H9 (cell line): ENCODE results near the gene WHAMM. TPM values are rescaled to one million over a fixed set of nuclear protein-coding genes. Genes with fewer than 3 reads are reported as not detected.

Source experiments
- DNase-seq: peaks from one replicate; pipeline ENCODE4 v3.0.0-alpha.2; 2017
- H2AFZ ChIP-seq: one replicate; pipeline ENCODE4 v1.6.1; 2013; ENCODE audit warnings: mild to moderate bottlenecking, low read length, control low read depth, moderate library complexity
- H2AK5ac ChIP-seq: 2 replicates; pipeline ENCODE4 v1.6.1; 2013; ENCODE audit warnings: low read length, control low read depth, mixed read lengths; ENCODE audit not compliant: insufficient read length
- H2BK120ac ChIP-seq: one replicate; pipeline ENCODE4 v1.6.1; 2013; ENCODE audit warnings: low read depth, mild to moderate bottlenecking, low read length, control low read depth, inconsistent platforms; ENCODE audit not compliant: poor library complexity, severe bottlenecking
- H2BK12ac ChIP-seq: 2 replicates; pipeline ENCODE4 v1.6.1; 2013; ENCODE audit warnings: low read length, control low read depth, mixed read lengths, low read depth; ENCODE audit not compliant: insufficient read length
- H2BK15ac ChIP-seq: 2 replicates; pipeline ENCODE4 v1.6.1; 2013; ENCODE audit warnings: low read depth, low read length, control low read depth
- H2BK20ac ChIP-seq: one replicate; pipeline ENCODE4 v1.6.1; 2013; ENCODE audit warnings: low read depth, mild to moderate bottlenecking, low read length, control low read depth, inconsistent platforms; ENCODE audit not compliant: poor library complexity, severe bottlenecking
- H2BK5ac ChIP-seq: 2 replicates; pipeline ENCODE4 v1.6.1; 2013; ENCODE audit warnings: low read length, control low read depth, mixed read lengths; ENCODE audit not compliant: insufficient read length
- H3K14ac ChIP-seq: 2 replicates; pipeline ENCODE4 v1.6.1; 2013; ENCODE audit warnings: low read length, control low read depth; ENCODE audit not compliant: insufficient read depth
- H3K18ac ChIP-seq: 2 replicates; pipeline ENCODE4 v1.6.1; 2013; ENCODE audit warnings: low read depth, mild to moderate bottlenecking, mixed read lengths, low read length, control low read depth; ENCODE audit not compliant: insufficient read length
- H3K23ac ChIP-seq: 2 replicates; pipeline ENCODE4 v1.6.1; 2013; ENCODE audit warnings: low read length, control low read depth, mixed read lengths, low read depth; ENCODE audit not compliant: insufficient read length
- H3K23me2 ChIP-seq: 2 replicates; pipeline ENCODE4 v1.6.1; 2013; ENCODE audit warnings: low read depth, mild to moderate bottlenecking, mixed read lengths, low read length, control low read depth; ENCODE audit not compliant: insufficient read length, poor library complexity, severe bottlenecking
- H3K27ac ChIP-seq: 2 replicates; pipeline ENCODE4 v1.5.1; 2013; ENCODE audit warnings: low read length, control low read depth, mixed read lengths, low read depth; ENCODE audit not compliant: insufficient read length
- H3K27me3 ChIP-seq: 2 replicates; pipeline ENCODE4 v1.6.1; 2013; ENCODE audit warnings: low read length, control low read depth, inconsistent platforms; ENCODE audit not compliant: insufficient read depth
- H3K4ac ChIP-seq: 2 replicates; pipeline ENCODE4 v1.6.1; 2013; ENCODE audit warnings: low read depth, mild to moderate bottlenecking, control low read depth, inconsistent platforms, low read length, moderate library complexity
- H3K4me1 ChIP-seq: 2 replicates; pipeline ENCODE4 v1.6.1; 2013; ENCODE audit warnings: low read length, control low read depth, inconsistent platforms; ENCODE audit not compliant: insufficient read depth
- H3K4me2 ChIP-seq: 2 replicates; pipeline ENCODE4 v1.6.1; 2013; ENCODE audit warnings: low read length, control low read depth, mixed read lengths; ENCODE audit not compliant: insufficient read length, insufficient read depth
- H3K56ac ChIP-seq: 2 replicates; pipeline ENCODE4 v1.6.1; 2013; ENCODE audit warnings: low read depth, mild to moderate bottlenecking, mixed read lengths, low read length, control low read depth; ENCODE audit not compliant: insufficient read length
- H3K79me1 ChIP-seq: 2 replicates; pipeline ENCODE4 v1.6.1; 2013; ENCODE audit warnings: low read depth, mild to moderate bottlenecking, moderate library complexity, low read length, control low read depth, inconsistent platforms; ENCODE audit not compliant: insufficient read depth, poor library complexity, severe bottlenecking
- H3K79me2 ChIP-seq: 2 replicates; pipeline ENCODE4 v1.6.1; 2013; ENCODE audit warnings: low read length, control low read depth, inconsistent platforms; ENCODE audit not compliant: insufficient read depth
- H3K9ac ChIP-seq: 2 replicates; pipeline ENCODE4 v1.6.1; 2013; ENCODE audit warnings: low read length, control low read depth, mixed read lengths; ENCODE audit not compliant: insufficient read length; ENCODE audit errors: extremely low read depth
- H3K9me3 ChIP-seq: one replicate; pipeline ENCODE4 v1.6.1; 2013; ENCODE audit warnings: low read depth, low read length, inconsistent platforms; ENCODE audit not compliant: control insufficient read depth
- H3T11ph ChIP-seq: one replicate; pipeline ENCODE4 v1.6.1; 2013; ENCODE audit warnings: mild to moderate bottlenecking, low read length, control low read depth, inconsistent platforms
- H4K20me1 ChIP-seq: one replicate; pipeline ENCODE4 v1.6.1; 2013; ENCODE audit not compliant: control insufficient read depth, insufficient read length, insufficient read depth
- H4K5ac ChIP-seq: 2 replicates; pipeline ENCODE4 v1.6.1; 2013; ENCODE audit warnings: low read depth, mild to moderate bottlenecking, mixed read lengths, low read length, control low read depth; ENCODE audit not compliant: insufficient read length
- H4K8ac ChIP-seq: replicated peaks from 2 replicates; pipeline ENCODE4 v1.6.1; 2013; ENCODE audit warnings: low read length, control low read depth, mixed read lengths, low read depth; ENCODE audit not compliant: insufficient read length
- H4K91ac ChIP-seq: 2 replicates; pipeline ENCODE4 v1.6.1; 2013; ENCODE audit warnings: low read depth, mild to moderate bottlenecking, moderate library complexity, mixed read lengths, low read length, control low read depth; ENCODE audit not compliant: insufficient read length
- H3K27ac Mint-ChIP-seq, 3 experiments: 2 replicates in 2 of 3; 3 replicates in 1 of 3; pipeline ENCODE4 v1.8.0; 2020 to 2021; ENCODE audit warnings: mixed read lengths in 3 of 3, mild to moderate bottlenecking in 1 of 3, moderate library complexity in 1 of 3
- H3K27me3 Mint-ChIP-seq: 2 replicates; pipeline ENCODE4 v1.8.0; 2021; ENCODE audit warnings: low read depth, mild to moderate bottlenecking, moderate library complexity, mixed read lengths
- H3K36me3 Mint-ChIP-seq, 3 experiments: 2 replicates in 2 of 3; 3 replicates in 1 of 3; pipeline ENCODE4 v1.8.0; 2020 to 2021; ENCODE audit warnings: low read depth in 3 of 3, mixed read lengths in 3 of 3; ENCODE audit not compliant: insufficient read depth in 1 of 3
- H3K4me1 Mint-ChIP-seq, 2 experiments: 2 replicates each; pipeline ENCODE4 v1.8.0; 2020; ENCODE audit warnings: mixed read lengths in 2 of 2
- H3K4me3 Mint-ChIP-seq, 2 experiments: 2 replicates in 1 of 2; 3 replicates in 1 of 2; pipeline ENCODE4 v1.8.0; 2020 to 2021; ENCODE audit warnings: mild to moderate bottlenecking in 2 of 2, mixed read lengths in 2 of 2, moderate library complexity in 1 of 2
- H3K9me3 Mint-ChIP-seq, 2 experiments: 2 replicates in 1 of 2; 3 replicates in 1 of 2; pipeline ENCODE4 v1.8.0; 2020; ENCODE audit warnings: mild to moderate bottlenecking in 2 of 2, mixed read lengths in 2 of 2, moderate library complexity in 1 of 2
- CTCF ChIP-seq: fragments of 200-600 bp; sonication (generic); conservative IDR thresholded peaks from 3 replicates; pipeline ENCODE4 v1.8.0; 2021; ENCODE audit warnings: antibody characterized with exemption, mild to moderate bottlenecking
- WGBS: extraction: QIAGEN DNeasy Blood & Tissue Kit; methylation state at CpG from one replicate; pipeline ENCODE4 v1.1.7; 2013; ENCODE audit warnings: missing lambda C conversion rate, low lambda C conversion rate, mixed read lengths; ENCODE audit not compliant: insufficient read length; ENCODE audit errors: extremely low coverage; 5-methylcytosine and 5-hydroxymethylcytosine counted together
- long read RNA-seq: library from polyadenylated mRNA; unstranded; transcript quantifications from one replicate; pipeline ENCODE4 v2.0.0, GENCODE V29; 2020
- total RNA-seq: library from RNA; stranded (reverse); gene quantifications from 2 replicates; pipeline ENCODE4 v1.2.1, GENCODE V29; 2021

Gene WHAMM
- total RNA-seq, result 3.0 and 3.7 TPM in 2 replicates
- long read RNA-seq, result 0 reads

- peaks cover 1 to 8% (median 5%) of the 10 kb centered on the region in 3 experiments; a peak in 4 of 7 replicates for H3K36me3 Mint-ChIP-seq
- H4K8ac ChIP-seq, result no peak within 1 kb of the TSS
- no peak within 1 kb of the TSS for H3K4ac ChIP-seq
- peak within 1 kb of the TSS; percentile 83 for H3K4me2 ChIP-seq
- DNase-seq, result peak; percentile 97
- no peak within 1 kb of the TSS for H3K18ac ChIP-seq
- peaks cover under 1% of the 10 kb centered on the region; the same call in 1 of the 2 replicates for H3K27me3 Mint-ChIP-seq
- no peak; the same call in 1 of the 3 replicates for TF ChIP-seq CTCF
- no peak within 1 kb of the TSS for H2BK15ac ChIP-seq
- no peaks in the 10 kb centered on the region for H3K79me2 ChIP-seq
- no peaks in the 10 kb centered on the region for H3K4me1 ChIP-seq
- no peaks in the 10 kb centered on the region for H3K79me1 ChIP-seq
- no peak within 1 kb of the TSS for H2BK5ac ChIP-seq
- H3K56ac ChIP-seq, result no peak within 1 kb of the TSS
- H3K14ac ChIP-seq, result no peak within 1 kb of the TSS; the same call in 1 of the 2 replicates
- no peak within 1 kb of the TSS for H3K27ac ChIP-seq
- H2BK12ac ChIP-seq, result no peak within 1 kb of the TSS
- no peaks in the 10 kb centered on the region for H4K20me1 ChIP-seq
- no peak within 1 kb of the TSS for H3T11ph ChIP-seq
- no CpG with 5 or more reads among the region's 67 CpGs for WGBS
- H3K23ac ChIP-seq, result no peak within 1 kb of the TSS
- peaks cover 10 to 20% of the 10 kb centered on the region in 2 experiments for H3K4me1 Mint-ChIP-seq
- peak within 1 kb of the TSS; percentile 81 to 92 for H3K4me3 Mint-ChIP-seq
- H4K91ac ChIP-seq, result no peak within 1 kb of the TSS
- no peak within 1 kb of the TSS for H2AK5ac ChIP-seq
- peaks cover 6% of the 10 kb centered on the region for H3K23me2 ChIP-seq
- no peaks in the 10 kb centered on the region for H3K9me3 Mint-ChIP-seq
- H2BK20ac ChIP-seq, result no peak within 1 kb of the TSS
- H3K9me3 ChIP-seq, result no peaks in the 10 kb centered on the region
- H3K27me3 ChIP-seq, result no peaks in the 10 kb centered on the region
- no peak within 1 kb of the TSS for H4K5ac ChIP-seq
- peak within 1 kb of the TSS; percentile 71 for H3K9ac ChIP-seq
- no peak within 1 kb of the TSS for H2BK120ac ChIP-seq
- peak within 1 kb of the TSS; percentile 80 for H2AFZ ChIP-seq
- H3K27ac Mint-ChIP-seq, result peak within 1 kb of the TSS in 2 of 3 experiments; percentile 32 to 37; a peak in 3 of 7 replicates
Observed at GRCh38 chr15:82809308-82810060, at the start of gene WHAMM. WHAMM (plus strand) TSS chr15:82809628; CDS start chr15:82809727, 99 bp downstream.
